ENCODE measurements around the gene BLTP1.

DNA sequence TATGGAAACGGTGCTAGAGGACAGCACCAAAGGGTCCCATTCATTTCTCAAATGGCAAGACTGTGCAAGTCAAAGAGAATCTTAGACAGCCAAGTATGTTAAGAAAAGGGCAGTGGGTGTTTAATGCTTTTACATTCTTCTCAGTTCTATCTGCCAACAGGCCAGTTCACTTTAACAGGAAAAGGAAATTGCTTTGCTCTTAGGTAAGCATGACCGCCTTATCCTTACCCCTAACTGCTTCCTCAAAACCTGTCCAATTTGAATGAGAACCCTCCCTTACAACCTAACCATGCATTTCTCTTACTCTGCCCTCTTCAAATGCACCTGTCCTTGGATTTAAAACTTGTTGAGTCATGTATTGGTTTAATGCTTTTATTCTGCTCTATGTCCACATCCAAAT is 44.5 kb upstream of the BLTP1 start:
- TF ChIP-seq, protein P1, sequence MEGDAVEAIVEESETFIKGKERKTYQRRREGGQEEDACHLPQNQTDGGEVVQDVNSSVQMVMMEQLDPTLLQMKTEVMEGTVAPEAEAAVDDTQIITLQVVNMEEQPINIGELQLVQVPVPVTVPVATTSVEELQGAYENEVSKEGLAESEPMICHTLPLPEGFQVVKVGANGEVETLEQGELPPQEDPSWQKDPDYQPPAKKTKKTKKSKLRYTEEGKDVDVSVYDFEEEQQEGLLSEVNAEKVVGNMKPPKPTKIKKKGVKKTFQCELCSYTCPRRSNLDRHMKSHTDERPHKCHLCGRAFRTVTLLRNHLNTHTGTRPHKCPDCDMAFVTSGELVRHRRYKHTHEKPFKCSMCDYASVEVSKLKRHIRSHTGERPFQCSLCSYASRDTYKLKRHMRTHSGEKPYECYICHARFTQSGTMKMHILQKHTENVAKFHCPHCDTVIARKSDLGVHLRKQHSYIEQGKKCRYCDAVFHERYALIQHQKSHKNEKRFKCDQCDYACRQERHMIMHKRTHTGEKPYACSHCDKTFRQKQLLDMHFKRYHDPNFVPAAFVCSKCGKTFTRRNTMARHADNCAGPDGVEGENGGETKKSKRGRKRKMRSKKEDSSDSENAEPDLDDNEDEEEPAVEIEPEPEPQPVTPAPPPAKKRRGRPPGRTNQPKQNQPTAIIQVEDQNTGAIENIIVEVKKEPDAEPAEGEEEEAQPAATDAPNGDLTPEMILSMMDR (IDR thresholded peaks at IDR 0.05) = no peak
- TF ChIP-seq ZFX (IDR thresholded peaks at IDR 0.05; ENCODE audit: borderline replicate concordance) = no peak
